ENCODE data around the gene BRD9. TPM values are rescaled to one million over a fixed set of nuclear protein-coding genes. Genes with fewer than 3 reads are reported as not detected.
"Not testable (repeated sequence)": the region's sequence is repeated elsewhere in the genome, so short reads cannot be mapped to it uniquely, and the experiment has no call there.

The BRD9 gene
- total RNA-seq = 10 to 100 TPM; 28.6 to 36.0 TPM
- long read RNA-seq, donor 1, partial matches to known transcripts = 1 of 7 reads
- long read RNA-seq, donor 1, other reads (novel, unspliced or antisense) = 4 of 7 reads
- long read RNA-seq, donor 2, partial matches to known transcripts = 4 of 9 reads
- long read RNA-seq, donor 2, other reads (novel, unspliced or antisense) = 3 of 9 reads

DNA sequence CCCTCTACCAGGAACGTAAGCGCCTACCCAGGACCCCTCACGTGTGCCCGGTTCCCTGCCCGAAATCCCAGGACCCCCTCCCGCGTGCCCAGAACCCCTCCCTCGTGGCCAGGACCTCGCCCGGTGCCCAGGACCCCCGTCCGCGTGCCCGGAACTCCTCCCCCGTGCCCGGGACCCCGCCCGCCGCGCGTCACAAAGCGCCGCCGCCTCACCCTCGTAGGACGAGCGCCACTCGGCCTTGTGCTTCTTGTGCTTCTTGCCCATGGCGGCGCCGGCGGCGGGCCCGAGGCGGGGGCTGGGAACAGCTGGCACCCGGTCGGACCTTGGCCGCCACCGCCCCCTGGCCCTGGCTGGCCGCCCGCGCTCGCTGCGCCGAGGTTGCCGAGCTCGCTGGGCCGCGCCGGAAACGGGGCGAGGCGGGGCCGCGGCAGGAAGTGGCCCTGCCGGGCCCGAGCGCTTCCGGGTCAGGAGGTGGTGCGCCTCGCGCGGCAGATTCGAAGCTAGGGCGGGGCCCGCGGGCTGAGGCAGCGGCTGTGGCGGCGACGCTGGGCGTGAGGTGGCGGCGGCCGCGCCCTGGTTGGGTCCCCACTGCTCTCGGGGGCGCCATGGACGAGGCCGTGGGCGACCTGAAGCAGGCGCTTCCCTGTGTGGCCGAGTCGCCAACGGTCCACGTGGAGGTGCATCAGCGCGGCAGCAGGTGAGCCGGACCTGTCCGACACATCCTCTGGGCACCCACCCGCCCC lies at the start of gene BRD9, which contains the start of gene TRIP13:
Gene BRD9, minus strand, starts transcription at position 408 of the 743 bp plus-strand sequence. Its CDS starts 144 bp downstream, at position 264.
Gene TRIP13, plus strand, starts transcription at position 491 of the 743 bp plus-strand sequence. Its CDS starts 115 bp downstream, at position 606.
- intact Hi-C loops (cut with DNase I) = loop anchor here (5.0 kb wide), 2 partner anchors 220 to 225 kb away; no protein-coding TSS in a partner anchor
- peak; percentile 93 for DNase-seq (ENCODE audit: low spot score)

DNA sequence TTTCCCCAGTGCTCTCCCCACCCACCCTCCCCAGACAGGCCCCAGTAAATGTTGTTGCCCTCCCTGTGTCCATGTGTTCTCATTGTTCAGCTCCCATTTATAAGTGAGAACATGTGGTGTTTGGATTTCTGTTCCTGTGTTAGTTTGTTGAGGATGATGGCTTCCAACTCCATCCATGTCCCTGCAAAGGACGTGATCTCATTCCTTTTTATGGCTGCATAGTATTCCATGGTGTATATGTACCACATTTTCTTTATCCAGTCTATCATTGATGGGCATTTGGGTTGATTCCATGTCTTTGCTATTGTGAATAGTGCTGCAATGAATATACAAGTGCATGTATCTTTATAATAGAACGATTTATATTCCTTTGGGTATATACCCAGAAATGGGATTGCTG lies 48.1 kb upstream of the BRD9 start:
- DNase-seq (ENCODE audit: low spot score); intact Hi-C loops (cut with DNase I): not testable (repeated sequence)

DNA sequence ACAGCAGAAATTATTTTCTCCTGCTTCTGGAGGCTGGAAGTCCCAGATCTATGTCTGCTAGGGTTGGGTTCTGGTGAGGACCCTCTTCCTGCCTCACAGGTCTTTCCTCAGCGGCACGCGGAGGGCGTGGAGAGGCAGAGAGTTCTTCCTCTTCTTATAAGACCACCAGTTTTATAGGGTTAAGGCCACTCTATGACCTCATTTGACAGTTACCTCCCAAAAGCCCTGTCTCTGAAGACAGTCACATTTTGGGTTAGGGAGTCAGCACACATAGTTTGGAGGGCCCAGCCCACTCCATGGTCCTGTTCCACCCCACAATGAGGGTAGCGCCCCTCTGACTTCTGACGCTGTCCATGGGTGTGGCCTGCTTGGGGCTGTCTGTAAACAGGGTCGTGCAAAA lies 46.8 kb upstream of the BRD9 start:
- DNase-seq (ENCODE audit: low spot score) = no peak
- intact Hi-C loops (cut with DNase I) = loop anchor here in 1 of 2 donors (10.0 kb wide), 1 partner anchor 225 kb away; no protein-coding TSS in a partner anchor

DNA sequence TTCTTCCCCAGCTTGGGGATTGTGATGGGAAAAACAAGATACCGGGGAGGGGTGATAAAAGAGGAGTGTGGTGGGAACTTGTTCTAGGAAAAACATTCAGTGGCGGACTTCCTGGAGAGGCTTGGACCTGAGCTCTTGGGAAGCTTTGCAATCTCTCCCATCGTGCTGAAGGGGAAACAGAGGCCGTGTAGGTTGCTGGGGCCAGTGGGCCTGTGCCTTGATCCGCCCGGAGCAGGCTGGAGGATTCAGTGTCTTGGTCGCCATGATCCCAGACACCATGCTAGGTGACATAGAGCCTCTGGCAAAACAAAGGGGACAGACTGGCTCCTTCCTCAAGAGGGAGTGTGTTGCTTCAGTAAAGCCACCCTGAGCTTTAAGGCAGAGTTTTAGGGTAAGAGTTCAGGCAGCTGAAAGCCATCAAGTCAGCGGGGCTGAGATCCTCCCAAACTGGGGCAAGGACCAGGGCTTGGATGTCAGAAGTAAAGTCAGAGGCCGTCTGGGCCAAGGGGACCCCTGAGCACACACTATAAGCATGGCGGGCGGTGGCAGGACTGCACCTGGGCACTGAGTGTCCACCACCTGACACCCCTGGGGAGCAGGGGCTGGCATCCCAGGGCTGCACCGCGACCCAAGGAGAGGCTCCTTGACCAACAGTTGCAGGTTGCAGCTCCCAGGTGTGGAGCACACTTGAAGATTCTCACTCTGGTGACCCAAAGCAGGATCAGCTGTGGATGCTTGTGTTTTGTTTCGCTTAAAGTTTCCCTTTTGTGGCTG lies 44.7 kb upstream of the BRD9 start:
- DNase-seq (ENCODE audit: low spot score) = peak; percentile 52
- intact Hi-C loops (cut with DNase I) = loop anchor here in 1 of 2 donors (10.0 kb wide), 1 partner anchor 227 kb away; no protein-coding TSS in a partner anchor

DNA sequence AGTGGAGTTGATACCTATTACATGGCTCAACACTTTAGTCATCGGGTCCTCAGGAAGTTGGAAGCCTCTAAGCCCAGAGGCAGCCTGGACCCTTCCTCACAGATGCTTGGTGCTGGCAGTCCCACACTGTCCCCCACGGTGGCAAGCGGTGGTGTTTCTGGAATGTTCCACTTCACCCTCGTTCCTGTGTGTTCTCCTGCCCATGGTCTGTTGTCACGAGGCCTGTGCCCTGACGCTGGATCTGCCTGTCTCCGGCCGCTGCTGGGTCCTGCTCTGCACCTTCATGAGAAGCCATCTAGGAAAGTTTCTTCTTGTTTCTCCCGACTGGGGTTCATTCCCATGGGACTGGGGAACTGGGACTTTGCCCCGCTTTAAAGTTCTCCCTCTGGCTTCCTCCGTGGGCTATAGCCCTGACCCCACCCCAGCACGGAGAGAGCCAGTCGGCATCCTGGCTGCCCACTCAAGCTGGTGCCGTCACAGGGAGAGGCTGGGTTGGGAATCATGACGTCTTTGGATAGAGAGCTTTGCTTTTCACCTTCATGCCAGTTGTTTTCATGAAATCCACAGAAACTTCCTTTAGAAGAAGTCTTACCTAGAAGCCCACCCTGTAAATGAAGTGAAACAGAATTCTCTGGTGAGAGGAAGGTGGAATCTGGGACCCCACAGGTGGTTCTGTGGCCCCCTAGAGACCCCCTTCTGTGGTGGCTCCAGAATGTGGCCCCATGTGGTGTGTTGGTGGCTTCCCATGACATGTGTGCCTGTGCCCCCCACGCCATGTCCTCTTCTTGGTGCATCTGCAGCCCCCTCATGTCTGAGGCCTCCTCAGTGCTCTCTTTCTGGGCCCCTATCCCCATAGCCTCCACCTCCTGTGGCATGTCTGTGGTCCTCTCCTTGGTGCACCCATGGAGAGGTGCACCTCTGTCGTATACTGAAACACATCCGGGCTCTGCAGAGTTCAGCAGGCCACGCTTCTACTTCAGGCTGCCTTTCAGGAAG lies 43.8 kb upstream of the BRD9 start:
- intact Hi-C loops (cut with DNase I) = loop anchor here in 1 of 2 donors (10.0 kb wide), 1 partner anchor 228 kb away; no protein-coding TSS in a partner anchor
- peak; percentile 64 for DNase-seq (ENCODE audit: low spot score)

DNA sequence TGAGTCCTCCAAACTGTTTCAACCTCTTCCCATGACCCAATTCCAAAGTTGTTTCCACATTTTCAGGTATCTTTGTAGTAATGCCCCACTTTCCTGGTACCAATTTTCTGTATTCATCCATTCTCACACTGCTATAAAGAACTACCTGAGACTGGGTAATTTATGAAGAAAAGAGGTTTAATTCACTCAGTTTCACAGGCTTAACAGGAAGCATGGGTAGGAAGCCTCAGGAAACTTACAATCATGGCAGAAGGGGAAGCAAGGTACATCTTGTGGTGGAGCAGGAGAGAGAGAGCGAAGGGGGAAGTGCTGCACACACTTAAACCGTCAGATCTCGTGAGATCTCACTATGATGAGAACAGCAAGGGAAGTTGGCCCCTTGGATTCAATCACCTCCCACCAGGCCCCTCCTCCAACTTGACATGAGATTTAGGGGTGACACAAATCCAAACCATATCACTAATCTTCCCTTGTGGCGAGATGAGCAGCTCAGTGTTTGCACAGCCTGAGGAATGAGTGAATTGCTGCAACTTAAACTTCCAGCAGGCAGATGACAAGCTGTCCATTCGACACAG lies 43.0 kb upstream of the BRD9 start:
- no peak for DNase-seq (ENCODE audit: low spot score)
- intact Hi-C loops (cut with DNase I) = loop anchor here in 1 of 2 donors (10.0 kb wide), 1 partner anchor 229 kb away; no protein-coding TSS in a partner anchor

DNA sequence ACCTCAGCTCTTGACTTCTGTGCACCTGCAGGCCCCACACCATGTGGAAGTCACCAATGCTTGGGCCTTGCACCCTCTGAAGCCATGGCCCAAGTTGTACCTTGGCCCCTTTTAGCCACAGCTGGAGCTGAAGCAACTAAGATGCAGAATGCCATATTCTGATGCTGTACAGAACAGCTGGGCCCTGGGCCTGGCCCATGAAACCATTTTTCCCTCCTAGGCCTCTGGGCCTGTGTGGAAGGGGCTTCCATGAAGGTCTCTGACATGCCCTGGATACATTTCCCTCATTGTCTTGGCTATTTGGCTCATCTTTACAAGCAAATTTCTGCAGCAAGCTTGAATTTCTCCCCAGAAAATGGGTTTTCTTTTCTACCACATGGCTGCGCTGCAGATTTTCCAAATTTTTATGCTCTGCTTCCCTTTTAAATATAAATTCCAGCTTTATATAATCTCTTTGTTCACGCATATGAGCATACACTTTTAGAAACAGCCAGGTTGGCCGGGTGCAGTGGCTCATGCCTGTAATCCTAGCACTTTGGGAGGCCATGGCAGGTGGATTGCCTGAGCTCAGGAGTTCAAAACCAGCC lies 41.9 kb upstream of the BRD9 start:
- DNase-seq (ENCODE audit: low spot score) = peak; percentile 26
- intact Hi-C loops (cut with DNase I) = loop anchor here in 1 of 2 donors (10.0 kb wide), 1 partner anchor 230 kb away; no protein-coding TSS in a partner anchor

DNA sequence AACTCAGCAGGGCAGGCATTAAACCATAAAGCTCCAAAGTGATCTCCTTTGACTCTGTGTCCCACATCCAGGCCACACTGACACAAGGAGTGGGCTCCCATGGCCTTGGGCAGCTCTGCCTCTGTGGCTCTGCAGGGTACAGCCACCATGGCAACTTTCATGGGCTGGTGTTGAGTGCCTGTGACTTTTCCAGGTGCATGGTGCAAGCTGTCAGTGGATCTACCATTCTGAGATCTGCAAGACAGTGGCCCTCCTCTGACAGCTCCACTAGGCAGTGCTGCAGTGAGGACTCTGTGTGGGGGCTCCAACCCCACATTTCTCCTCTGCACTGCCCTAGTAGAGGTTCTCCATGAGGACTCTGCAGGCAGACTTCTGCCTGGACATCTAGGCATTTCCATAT lies 41.4 kb upstream of the BRD9 start:
- DNase-seq (ENCODE audit: low spot score) = peak; percentile 31
- intact Hi-C loops (cut with DNase I) = loop anchor here in 1 of 2 donors (10.0 kb wide), 1 partner anchor 231 kb away; no protein-coding TSS in a partner anchor

DNA sequence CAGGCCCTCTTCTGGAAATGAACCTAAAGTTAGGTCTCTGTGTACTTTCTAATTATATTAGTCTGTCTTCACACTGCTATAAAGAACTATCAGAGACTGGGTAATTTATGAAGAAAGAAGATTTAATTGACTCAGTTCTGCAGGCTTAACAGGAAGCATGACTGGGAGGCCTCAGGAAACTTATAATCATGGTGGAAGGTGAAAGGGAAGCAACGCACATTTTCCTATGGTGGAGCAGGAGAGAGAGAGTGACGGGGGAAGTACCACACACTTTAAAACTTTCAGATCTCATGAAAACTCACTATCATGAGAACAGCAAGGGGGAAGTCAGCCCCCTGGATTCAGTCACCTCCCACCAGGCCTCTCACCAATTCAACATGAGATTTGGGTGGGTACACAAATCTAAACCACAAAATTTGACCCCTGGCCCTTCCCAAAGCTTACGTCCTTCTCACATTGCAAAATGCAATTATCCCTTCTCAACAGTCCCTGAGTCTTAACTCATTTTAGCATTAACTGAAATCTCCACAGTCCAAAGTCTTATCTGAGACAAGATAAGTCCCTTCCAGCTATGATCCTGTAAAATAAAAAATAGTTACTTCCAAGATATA lies 40.8 kb upstream of the BRD9 start:
- intact Hi-C loops (cut with DNase I) = loop anchor here in 1 of 2 donors (10.0 kb wide), 1 partner anchor 231 kb away; no protein-coding TSS in a partner anchor
- DNase-seq (ENCODE audit: low spot score) = peak; percentile 37

DNA sequence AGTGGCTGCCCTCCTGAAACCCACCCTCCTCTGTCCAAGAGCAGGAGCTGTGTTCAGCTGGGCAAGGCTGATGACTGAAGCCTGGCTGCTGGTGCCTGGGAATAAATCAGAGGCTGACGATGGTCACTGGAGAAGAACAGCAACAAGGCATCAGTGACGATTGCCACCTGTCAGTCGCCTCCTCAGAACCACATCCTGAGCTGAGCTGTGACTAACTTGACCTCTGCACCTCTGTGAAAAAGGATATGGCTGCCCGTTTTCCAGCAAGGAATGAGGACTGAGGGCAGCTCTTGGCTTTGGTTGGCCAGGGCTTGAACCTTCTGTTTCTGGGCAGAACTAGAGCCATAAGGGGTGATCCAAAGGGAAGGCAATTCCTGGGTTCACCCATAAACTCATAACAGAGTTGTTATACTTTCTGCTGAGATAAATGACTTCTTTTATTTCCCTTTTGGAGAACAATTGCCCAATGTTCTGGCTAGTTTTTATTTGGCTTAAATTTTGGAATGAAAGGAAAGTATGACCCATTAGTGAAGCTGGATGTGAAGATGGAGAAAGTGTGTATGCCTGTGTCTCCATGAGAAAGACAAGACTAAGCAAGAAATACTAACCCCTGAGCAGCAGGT lies 40.1 kb upstream of the BRD9 start:
- intact Hi-C loops (cut with DNase I) = loop anchor here in 1 of 2 donors (10.0 kb wide), 1 partner anchor 232 kb away; no protein-coding TSS in a partner anchor
- peak; percentile 68 for DNase-seq (ENCODE audit: low spot score)

DNA sequence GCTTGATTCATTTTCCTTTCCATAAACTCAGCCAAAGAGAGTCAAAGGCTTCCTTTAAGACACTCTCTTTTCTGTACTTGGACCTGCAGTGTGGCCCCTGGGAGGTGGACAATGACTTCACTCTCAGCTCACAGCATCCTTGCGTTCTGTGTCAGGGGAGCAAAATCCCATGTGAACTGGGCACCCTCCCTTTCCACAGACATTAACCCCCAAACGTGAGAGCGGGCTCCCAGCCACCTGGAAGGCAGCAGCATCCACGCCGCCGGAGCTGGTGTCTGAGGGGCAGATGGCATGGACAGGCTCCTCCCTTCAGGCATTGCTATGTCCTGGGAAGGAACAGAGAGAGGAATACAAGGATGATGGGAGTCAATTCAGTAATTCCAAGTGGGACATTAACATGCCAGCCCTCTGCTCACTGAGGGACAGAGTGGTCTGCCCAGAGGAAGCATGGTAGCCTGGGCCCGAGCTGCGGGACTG lies 39.6 kb upstream of the BRD9 start:
- intact Hi-C loops (cut with DNase I) = loop anchor here in 1 of 2 donors (10.0 kb wide), 1 partner anchor 233 kb away; no protein-coding TSS in a partner anchor
- peak; percentile 58 for DNase-seq (ENCODE audit: low spot score)

DNA sequence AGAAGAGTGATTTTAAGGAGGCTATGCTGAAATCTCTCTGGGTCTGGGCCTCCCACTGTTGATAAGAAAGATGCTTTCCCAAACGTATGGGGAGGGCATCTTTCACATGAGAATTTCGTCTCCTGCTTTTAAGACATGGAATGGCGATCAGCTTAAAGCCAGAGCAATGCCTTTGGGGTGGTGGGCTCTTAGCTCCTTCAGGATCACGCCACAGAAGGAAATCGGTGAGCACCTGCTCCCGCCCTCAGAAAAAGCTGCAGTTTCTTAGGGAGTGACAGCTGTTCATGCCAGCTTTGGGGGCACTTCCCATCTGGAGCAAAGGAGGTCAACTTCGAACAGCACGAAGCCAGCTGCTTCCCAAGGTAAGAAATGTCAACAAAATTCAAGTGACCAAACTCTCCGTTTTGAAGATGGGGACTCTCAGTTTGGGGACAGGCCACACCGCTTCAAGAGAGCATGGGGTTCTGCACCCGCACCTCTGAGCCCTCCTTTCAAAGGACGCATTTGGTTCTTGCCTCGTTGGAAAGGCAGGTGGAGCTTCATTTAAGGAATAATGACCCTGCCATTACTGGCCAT lies 39.1 kb upstream of the BRD9 start:
- intact Hi-C loops (cut with DNase I) = loop anchor here in 1 of 2 donors (10.0 kb wide), 1 partner anchor 233 kb away; no protein-coding TSS in a partner anchor
- no peak for DNase-seq (ENCODE audit: low spot score)

DNA sequence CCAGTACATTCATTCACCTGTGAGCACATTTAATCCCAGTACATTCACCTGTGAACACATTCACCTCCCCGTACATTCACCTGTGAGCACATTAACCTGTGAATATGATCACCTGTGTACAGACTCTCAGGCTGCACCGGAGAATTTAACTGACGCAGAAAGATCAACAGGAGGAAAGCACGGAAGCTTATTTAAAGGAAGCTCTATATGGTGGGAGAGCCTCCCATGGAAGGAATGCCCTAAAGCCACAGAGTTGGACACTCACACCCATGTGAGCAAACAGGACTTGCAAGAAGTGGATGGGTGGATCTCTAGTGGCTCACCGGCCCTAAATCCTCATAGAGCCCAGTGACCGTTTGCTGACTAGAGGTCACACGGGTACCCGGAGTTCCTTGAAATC lies 38.3 kb upstream of the BRD9 start:
- peak; percentile 37 for DNase-seq (ENCODE audit: low spot score)
- intact Hi-C loops (cut with DNase I) = loop anchor here in 1 of 2 donors (10.0 kb wide), 1 partner anchor 234 kb away; no protein-coding TSS in a partner anchor

DNA sequence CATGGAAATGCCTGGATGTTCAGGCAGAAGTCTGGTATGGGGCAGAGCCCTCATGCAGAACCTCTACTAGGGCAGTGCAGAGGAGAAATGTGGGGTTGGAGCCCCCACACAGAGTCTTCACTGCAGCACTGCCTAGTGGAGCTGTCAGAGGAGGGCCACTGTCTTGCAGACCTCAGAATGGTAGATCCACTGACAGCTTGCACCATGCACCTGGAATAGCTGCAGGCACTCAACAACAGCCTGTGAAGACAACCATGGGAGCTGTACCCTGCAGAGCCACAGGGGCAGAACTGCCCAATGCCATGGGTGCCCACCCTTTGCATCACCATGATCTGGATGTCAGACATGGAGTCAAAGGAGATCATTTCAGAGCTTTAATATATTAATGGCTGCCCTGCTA lies 37.0 kb upstream of the BRD9 start:
- intact Hi-C loops (cut with DNase I) = no loop called here
- DNase-seq (ENCODE audit: low spot score) = peak; percentile 56

DNA sequence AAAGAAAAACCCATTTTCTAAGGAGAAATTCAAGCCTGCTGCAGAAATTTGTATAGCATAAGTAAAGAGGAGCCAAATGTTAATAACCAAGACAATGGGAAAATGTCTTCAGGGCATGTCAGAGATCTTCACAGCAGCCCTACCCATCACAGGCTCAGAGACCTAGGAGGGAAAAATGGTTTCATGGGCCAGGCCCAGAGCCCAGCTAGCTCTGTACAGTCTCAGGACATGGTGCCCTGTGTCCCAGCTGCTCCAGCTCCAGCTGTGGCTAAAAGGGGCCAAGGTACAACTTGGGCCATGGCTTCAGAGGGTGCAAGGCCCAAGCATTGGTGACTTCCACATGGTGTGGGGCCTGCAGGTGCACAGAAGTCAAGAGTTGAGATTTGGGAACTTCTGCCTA lies 36.6 kb upstream of the BRD9 start:
- intact Hi-C loops (cut with DNase I) = not testable (repeated sequence)

More for the DNA sequence above, 36.6 kb upstream of the BRD9 start:
- DNase-seq (ENCODE audit: low spot score) = not testable (repeated sequence)

Data from posterior vena cava (tissue), 2 donors.